NB4 (cell line): ENCODE results near the gene LRRN4CL.

Experiments
- CTCF ChIP-seq: IDR thresholded peaks from one replicate; pipeline ENCODE4 v1.5.1; 2012; ENCODE audit warnings: low read depth, low read length
- POLR2A ChIP-seq: IDR thresholded peaks from 2 replicates; pipeline ENCODE4 v1.6.1; 2011; ENCODE audit warnings: mild to moderate bottlenecking; ENCODE audit not compliant: insufficient read length; ENCODE audit errors: extremely low read depth

DNA sequence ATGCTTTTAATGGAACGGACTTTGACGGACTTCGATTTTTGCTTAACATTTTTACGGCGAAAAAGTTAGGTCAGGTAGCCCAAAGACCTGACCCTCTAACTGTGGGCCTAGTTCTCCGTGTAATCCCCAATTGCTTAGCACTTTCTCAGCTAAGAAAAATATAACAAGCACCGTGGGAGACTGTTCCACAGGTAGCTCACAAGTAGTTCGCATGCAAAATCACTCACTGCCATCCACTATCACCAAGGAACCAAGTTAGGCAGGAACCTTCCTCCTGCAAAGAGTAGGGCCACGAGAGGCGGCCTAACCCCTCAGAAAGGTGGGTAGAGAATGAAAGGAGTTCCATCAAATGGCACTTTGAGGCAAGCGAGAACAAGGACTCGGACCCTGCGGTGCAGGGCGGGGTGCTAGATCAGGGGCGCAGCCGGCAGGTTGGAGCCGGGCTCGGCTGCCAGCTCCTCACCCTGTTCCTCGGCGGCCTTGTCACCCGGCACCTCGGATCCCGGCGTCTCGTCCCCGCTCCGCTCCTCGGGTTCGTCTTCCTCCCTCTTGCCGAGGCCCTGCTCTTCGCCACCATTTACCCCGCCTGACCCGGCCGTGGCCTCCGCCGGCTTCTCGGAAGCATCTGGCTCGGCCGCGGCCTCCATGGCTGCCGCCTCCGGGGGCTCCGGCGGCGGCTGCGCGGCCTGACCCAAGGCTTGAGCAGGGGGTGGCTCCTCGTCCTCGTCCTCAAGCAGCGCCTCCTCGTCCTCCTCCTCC is 37.0 kb upstream of the LRRN4CL start:
- TF ChIP-seq CTCF = no peak
- TF ChIP-seq POLR2A = no peak
